IPS DF 6.9 (cell line): ENCODE measurements around the gene THADA.

ENCODE experiments used
- DNase-seq: peaks from one replicate; pipeline ENCODE4 v3.0.0-alpha.2; 2013; ENCODE audit warnings: low read depth, low spot score
- H3K27ac ChIP-seq: one replicate; pipeline ENCODE4 v1.5.1; 2013; ENCODE audit warnings: low read length, control low read depth
- H3K27me3 ChIP-seq: 2 replicates; pipeline ENCODE4 v1.6.1; 2013; ENCODE audit warnings: mild to moderate bottlenecking, low read length; ENCODE audit not compliant: control insufficient read depth, insufficient read depth
- H3K36me3 ChIP-seq: 2 replicates; pipeline ENCODE4 v1.6.1; 2013; ENCODE audit warnings: low read length; ENCODE audit not compliant: control insufficient read depth, insufficient read depth
- H3K4me1 ChIP-seq: 2 replicates; pipeline ENCODE4 v1.6.1; 2013; ENCODE audit warnings: low read length; ENCODE audit not compliant: control insufficient read depth, insufficient read depth
- H3K4me3 ChIP-seq: 2 replicates; pipeline ENCODE4 v1.5.1; 2013; ENCODE audit warnings: mild to moderate bottlenecking, low read length
- H3K9me3 ChIP-seq: 2 replicates; pipeline ENCODE4 v1.6.1; 2013; ENCODE audit warnings: low read length, inconsistent platforms; ENCODE audit not compliant: control insufficient read depth, insufficient read depth
- WGBS: extraction: QIAGEN DNeasy Blood & Tissue Kit; methylation state at CpG from one replicate; pipeline ENCODE4 v1.1.7; 2013; ENCODE audit warnings: mixed read lengths, missing lambda C conversion rate; ENCODE audit not compliant: insufficient read length, insufficient coverage; 5-methylcytosine and 5-hydroxymethylcytosine counted together

The THADA gene

GRCh38 chr2:43212216-43212835, 383.5 kb downstream of the THADA start:
- Histone ChIP-seq H3K4me3 (no peak overlapping the region), H3K36me3 (no peaks in the 10 kb centered on the region), H3K27me3 (no peaks in the 10 kb centered on the region), H3K27ac (no peak overlapping the region), H3K9me3 (no peaks in the 10 kb centered on the region), H3K4me1 (0 out of 2 replicates have a peak, but pooled peaks cover 3% of the 10 kb centered on the region)
- no CpG with 5 or more reads among the region's 11 CpGs for WGBS
- DNase-seq = no peak

DNA sequence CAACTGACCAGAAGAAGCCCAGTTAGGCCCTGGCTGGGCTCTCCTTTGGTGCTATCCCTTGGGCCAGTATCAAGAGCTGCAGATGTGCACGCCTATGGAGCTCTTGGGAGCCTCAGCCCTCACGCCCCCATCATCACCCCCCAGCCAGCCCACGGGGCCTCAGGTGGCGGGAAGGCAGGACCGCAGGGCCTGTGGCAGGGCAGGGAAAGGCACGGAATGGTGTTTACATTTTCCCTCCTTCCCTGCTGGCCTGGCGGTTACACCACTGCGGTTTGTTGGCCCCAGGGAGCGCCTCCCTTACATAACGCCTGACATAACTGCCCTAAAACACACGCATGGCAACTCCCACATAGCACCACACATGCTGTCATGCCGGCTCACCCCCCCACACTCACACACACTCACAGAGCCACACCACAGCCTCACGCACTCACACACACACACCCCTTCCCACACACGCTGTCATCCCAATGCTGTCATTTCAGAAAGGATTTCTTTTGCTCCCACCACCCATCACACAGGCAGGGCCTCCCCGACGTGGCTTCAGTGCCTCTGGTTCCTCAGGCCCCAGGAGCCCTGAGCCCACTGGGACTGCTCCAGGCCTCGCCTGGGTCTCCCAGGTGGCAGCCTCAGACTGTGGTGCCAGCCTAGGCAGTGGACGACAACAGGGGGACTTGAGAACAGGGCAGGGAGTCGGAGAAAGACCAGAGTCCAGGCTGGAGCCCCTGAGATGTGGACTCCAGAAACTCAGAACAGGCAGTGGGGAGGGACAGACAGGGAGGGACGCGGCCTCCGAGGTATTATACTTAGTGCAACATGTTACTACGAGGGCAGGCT, 385.2 kb downstream of the THADA start:
- Histone ChIP-seq H3K9me3 (no peaks in the 10 kb centered on the region), H3K36me3 (no peaks in the 10 kb centered on the region), H3K4me3 (no peak overlapping the region), H3K27me3 (no peaks in the 10 kb centered on the region), H3K27ac (no peak overlapping the region), H3K4me1 (0 out of 2 replicates have a peak, but pooled peaks cover 3% of the 10 kb centered on the region)
- no CpG with 5 or more reads among the region's 23 CpGs for WGBS
- no peak for DNase-seq

GRCh38 chr2:43210125-43210466, 385.7 kb downstream of the THADA start:
- Histone ChIP-seq H3K4me3 (no peak overlapping the region), H3K27ac (no peak overlapping the region), H3K27me3 (no peaks in the 10 kb centered on the region), H3K36me3 (no peaks in the 10 kb centered on the region), H3K4me1 (0 out of 2 replicates have a peak, but pooled peaks cover 3% of the 10 kb centered on the region), H3K9me3 (no peaks in the 10 kb centered on the region)
- WGBS = no CpG with 5 or more reads among the region's 6 CpGs
- no peak for DNase-seq

DNA sequence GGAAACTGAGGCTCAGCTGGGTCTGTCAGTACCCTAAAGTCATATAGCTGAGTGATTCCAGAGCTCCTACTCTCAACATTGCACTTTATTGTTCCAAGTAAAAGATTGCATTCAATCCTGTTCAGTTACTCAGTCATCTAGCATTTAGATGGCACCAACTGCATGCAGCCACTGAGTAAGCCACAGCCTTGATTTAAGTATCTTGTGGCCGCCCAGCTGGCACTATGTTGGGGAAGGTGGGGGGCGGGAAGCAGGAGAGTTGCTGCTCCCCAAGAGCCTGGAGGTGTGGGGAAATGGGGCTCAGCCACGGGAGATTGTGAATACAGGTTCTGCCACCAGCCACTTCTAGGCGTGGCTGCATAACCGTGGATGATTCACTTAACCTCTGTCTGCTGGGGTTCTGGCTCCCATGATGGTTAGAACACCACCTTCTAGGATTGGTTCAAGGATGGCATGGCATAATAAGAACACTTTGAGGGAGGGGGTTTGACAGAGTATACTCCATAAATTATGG, 386.6 kb downstream of the THADA start:
- Histone ChIP-seq H3K4me1 (0 out of 2 replicates have a peak, but pooled peaks cover 2% of the 10 kb centered on the region), H3K27ac (no peak overlapping the region), H3K4me3 (no peak overlapping the region), H3K27me3 (no peaks in the 10 kb centered on the region), H3K36me3 (no peaks in the 10 kb centered on the region), H3K9me3 (no peaks in the 10 kb centered on the region)
- no CpG with 5 or more reads among the region's 5 CpGs for WGBS
- no peak for DNase-seq

DNA sequence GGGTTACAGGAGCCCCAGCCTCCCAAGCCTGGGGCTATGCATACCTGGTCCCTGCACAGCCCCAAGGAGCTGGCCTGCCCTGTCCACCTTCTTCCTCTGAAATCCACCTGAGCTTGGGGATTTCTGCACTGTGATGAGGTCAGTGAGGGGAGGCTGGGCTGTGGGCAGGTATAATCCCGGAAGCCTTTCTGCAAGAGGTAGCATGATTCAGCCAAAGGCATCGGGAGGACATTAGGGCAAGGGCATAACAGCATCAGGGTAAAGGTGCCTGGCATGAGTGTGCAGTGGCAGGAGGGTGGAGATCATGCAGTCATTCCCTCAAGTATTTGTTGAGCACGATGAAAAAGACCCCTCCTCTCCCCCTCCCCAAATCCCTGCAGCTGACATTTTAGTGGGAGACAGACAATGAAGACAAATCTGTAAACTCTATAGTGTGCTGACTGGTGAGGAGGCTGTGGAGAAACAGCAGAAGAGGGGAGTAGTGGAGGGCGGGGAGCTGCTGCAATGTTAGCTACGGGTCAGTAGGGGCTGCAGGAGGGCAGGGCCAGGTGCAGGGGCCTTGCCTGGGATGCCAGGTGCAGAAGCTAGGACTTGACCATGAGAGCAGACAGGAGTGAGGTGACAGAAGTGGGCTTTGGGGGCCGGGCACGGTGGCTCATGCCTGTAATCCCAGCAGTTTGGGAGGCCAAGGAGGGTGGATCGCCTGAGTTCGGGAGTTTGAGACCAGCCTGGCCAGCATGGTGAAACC, 388.1 kb downstream of the THADA start:
- no CpG with 5 or more reads among the region's 9 CpGs for WGBS
- Histone ChIP-seq H3K4me3 (no peak overlapping the region), H3K27ac (no peak overlapping the region), H3K36me3 (no peaks in the 10 kb centered on the region), H3K4me1 (0 out of 2 replicates have a peak, but pooled peaks cover 1% of the 10 kb centered on the region), H3K9me3 (no peaks in the 10 kb centered on the region), H3K27me3 (no peaks in the 10 kb centered on the region)
- no peak for DNase-seq

- Histone ChIP-seq H3K4me3 (no peak overlapping the region), H3K27ac (no peak overlapping the region), H3K27me3 (no peaks in the 10 kb centered on the region), H3K4me1 (0 out of 2 replicates have a peak, but pooled peaks cover 1% of the 10 kb centered on the region), H3K9me3 (no peaks in the 10 kb centered on the region), H3K36me3 (no peaks in the 10 kb centered on the region)
- no CpG with 5 or more reads among the region's 7 CpGs for WGBS
- DNase-seq = no peak
Measured at GRCh38 chr2:43206602-43207001, 389.2 kb downstream of the THADA start.

DNA sequence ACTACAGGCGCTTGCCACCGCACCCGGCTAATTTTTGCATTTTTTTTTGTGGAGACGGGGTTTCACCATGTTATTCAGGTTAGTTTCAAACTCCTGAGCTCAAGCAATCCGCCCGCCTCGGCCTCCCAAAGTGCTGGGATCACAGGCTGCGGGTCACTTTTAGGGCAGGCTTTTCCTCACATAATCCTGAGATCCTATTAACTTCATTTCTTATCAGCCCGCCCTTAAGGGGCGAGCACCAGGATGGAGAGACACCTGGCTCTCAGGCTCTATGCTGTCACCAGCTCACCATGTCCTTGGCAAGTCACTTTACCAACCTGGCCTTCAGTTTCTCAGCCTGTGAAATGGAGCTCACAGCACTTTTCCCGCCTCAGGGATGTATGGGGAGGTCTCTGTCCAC, 392.5 kb downstream of the THADA start:
- Histone ChIP-seq H3K4me3 (no peak overlapping the region), H3K4me1 (peaks cover 4% of the 10 kb centered on the region; the same call in 1 of the 2 replicates), H3K36me3 (no peaks in the 10 kb centered on the region), H3K9me3 (no peaks in the 10 kb centered on the region), H3K27ac (no peak overlapping the region), H3K27me3 (no peaks in the 10 kb centered on the region)
- DNase-seq = no peak
- WGBS = no CpG with 5 or more reads among the region's 11 CpGs

- Histone ChIP-seq H3K4me3 (no peak overlapping the region), H3K9me3 (no peaks in the 10 kb centered on the region), H3K36me3 (no peaks in the 10 kb centered on the region), H3K27me3 (no peaks in the 10 kb centered on the region), H3K27ac (no peak overlapping the region), H3K4me1 (peaks cover 4% of the 10 kb centered on the region; the same call in 1 of the 2 replicates)
- no CpG with 5 or more reads among the region's 2 CpGs for WGBS
- DNase-seq = no peak
Measured at GRCh38 chr2:43202289-43202688, 393.5 kb downstream of the THADA start.

GRCh38 chr2:43201497-43201896, 394.3 kb downstream of the THADA start:
- Histone ChIP-seq H3K36me3 (no peaks in the 10 kb centered on the region), H3K4me1 (peaks cover 5% of the 10 kb centered on the region; the same call in 1 of the 2 replicates), H3K4me3 (no peak overlapping the region), H3K27ac (no peak overlapping the region), H3K27me3 (no peaks in the 10 kb centered on the region), H3K9me3 (no peaks in the 10 kb centered on the region)
- DNase-seq = no peak
- no CpG with 5 or more reads among the region's 4 CpGs for WGBS

DNA sequence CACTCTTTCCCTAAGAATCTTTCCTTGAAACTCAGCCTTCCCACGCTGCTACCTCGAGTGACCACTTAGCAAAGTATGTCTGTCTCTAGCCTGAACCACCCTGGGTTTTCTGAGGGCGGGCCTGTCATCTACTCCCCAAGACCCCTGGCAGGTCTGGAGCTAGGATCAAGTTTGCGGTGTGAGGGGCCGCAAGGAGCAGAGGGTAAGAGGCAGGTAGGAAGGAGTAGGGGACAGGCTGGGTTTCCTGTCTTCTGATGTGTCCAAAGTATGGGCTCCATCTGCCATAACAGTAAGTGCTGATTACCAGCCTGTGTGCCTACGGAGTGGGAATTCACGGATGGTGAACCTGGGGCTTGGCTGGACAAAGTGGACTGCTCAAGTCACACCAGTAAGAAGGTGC, 394.8 kb downstream of the THADA start:
- DNase-seq = no peak
- H3K4me3 ChIP-seq = no peak overlapping the region
- no peak overlapping the region for H3K27ac ChIP-seq
- peaks cover 5% of the 10 kb centered on the region; the same call in 1 of the 2 replicates for H3K4me1 ChIP-seq
- no CpG with 5 or more reads among the region's 7 CpGs for WGBS
- H3K27me3 ChIP-seq = no peaks in the 10 kb centered on the region
- H3K36me3 ChIP-seq = no peaks in the 10 kb centered on the region
- no peaks in the 10 kb centered on the region for H3K9me3 ChIP-seq
